GM12878 (cell line): ENCODE data around the gene PCDHGA6. TPM values are rescaled to one million over a fixed set of nuclear protein-coding genes. Genes with fewer than 3 reads are reported as not detected.

ENCODE experiments used
- ATAC-seq: fragments of 200-7000 bp; cut with Tn5 transposase; 3 replicates; pipeline ENCODE4 v1.9.1; 2020; ENCODE audit warnings: mild to moderate bottlenecking, moderate library complexity
- BruUV-seq: library from RNA; stranded (reverse); fragments of 400-500 nt; replicated peaks from 2 replicates; lab custom pipeline; 2021; lab: Mats Ljungman, UMichigan
- CTCF ChIA-PET: fragments of 300-600 bp; sonication (Branson Sonifier 250); formaldehyde crosslinking; extraction: SDS; loops from one replicate; lab custom pipeline; 2021; ENCODE audit warnings: inconsistent platforms; lab: Yijun Ruan, JAX
- POLR2A ChIA-PET: fragments of 350-600 bp; formaldehyde crosslinking; extraction: SDS; loops from one replicate; lab custom pipeline; 2021; ENCODE audit warnings: inconsistent platforms; lab: Charles Lee
- RAD21 ChIA-PET: fragments of 300-600 bp; sonication (Branson Sonifier 250); formaldehyde crosslinking; loops from one replicate; lab custom pipeline; 2023; ENCODE audit warnings: antibody characterized with exemption; ENCODE audit not compliant: unreplicated experiment; lab: Charles Lee
- SMC1A ChIA-PET: fragments of 300-600 bp; sonication (Branson Sonifier 250); formaldehyde crosslinking; loops from one replicate; lab custom pipeline; 2023; ENCODE audit not compliant: unreplicated experiment, uncharacterized antibody; lab: Charles Lee
- DNase-seq: peaks from one replicate; pipeline ENCODE4 v3.0.0-alpha.2; 2011; ENCODE audit warnings: low read depth, low spot score
- FAIRE-seq: peaks from 3 replicates; lab custom pipeline; 2011; peaks lifted over from hg19 to GRCh38; lab: Jason Lieb, UNC
- H2AFZ ChIP-seq: 2 replicates; pipeline ENCODE4 v1.6.0; 2011; ENCODE audit warnings: low read depth, low read length, control low read depth; ENCODE audit not compliant: control insufficient read depth
- H3K27ac ChIP-seq: 2 replicates; pipeline ENCODE4 v1.5.1; 2011; ENCODE audit warnings: control low read depth; ENCODE audit not compliant: control insufficient read depth, insufficient read depth
- H3K27me3 ChIP-seq, 2 experiments: replicated peaks in 1 of 2; 2 replicates each; pipeline versions ENCODE4 v1.6.0 to v1.6.1; 2011; ENCODE audit warnings: low read length in 1 of 2; ENCODE audit not compliant: control insufficient read depth in 2 of 2, insufficient read depth in 2 of 2
- H3K36me3 ChIP-seq, 2 experiments: 2 replicates each; pipeline ENCODE4 v1.5.1; 2011; ENCODE audit warnings: low read length in 1 of 2; ENCODE audit not compliant: control insufficient read depth in 2 of 2, insufficient read depth in 2 of 2
- H3K4me1 ChIP-seq: 2 replicates; pipeline ENCODE4 v1.6.1; 2011; ENCODE audit warnings: mild to moderate bottlenecking, low read length, moderate library complexity, mixed read lengths; ENCODE audit not compliant: control insufficient read depth, insufficient read depth
- H3K4me2 ChIP-seq: 2 replicates; pipeline ENCODE4 v1.6.0; 2011; ENCODE audit warnings: control low read depth; ENCODE audit not compliant: control insufficient read depth, insufficient read depth
- H3K4me3 ChIP-seq: fragments of 200-600 bp; sonication (generic); 2 replicates; pipeline ENCODE4 v1.5.1; 2016
- H3K79me2 ChIP-seq: 2 replicates; pipeline ENCODE4 v1.6.0; 2011; ENCODE audit warnings: low read length; ENCODE audit not compliant: control insufficient read depth, insufficient read depth
- H3K9ac ChIP-seq: 2 replicates; pipeline ENCODE4 v1.8.0; 2011; ENCODE audit warnings: low read length, control low read depth, mixed read lengths; ENCODE audit not compliant: control insufficient read depth, insufficient read depth
- H3K9me3 ChIP-seq: replicated peaks from 3 replicates; pipeline ENCODE4 v1.5.1; 2011; ENCODE audit warnings: mild to moderate bottlenecking, low read length; ENCODE audit not compliant: control insufficient read depth, insufficient read depth
- H4K20me1 ChIP-seq: 2 replicates; pipeline ENCODE4 v1.6.0; 2011; ENCODE audit not compliant: control insufficient read depth, insufficient read depth
- KAT2A ChIP-seq: conservative IDR thresholded peaks from 2 replicates; pipeline ENCODE4 v1.6.1; 2011; ENCODE audit warnings: low read depth, low read length; ENCODE audit not compliant: control insufficient read depth
- NR2C1 ChIP-seq: fragments of 450-650 bp; IDR thresholded peaks from 2 replicates; pipeline ENCODE4 v1.6.1; 2017; ENCODE audit warnings: antibody characterized with exemption, mild to moderate bottlenecking, moderate library complexity
- RAD21 ChIP-seq: IDR thresholded peaks from 2 replicates; pipeline ENCODE4 v1.6.1; 2011; ENCODE audit warnings: mild to moderate bottlenecking, low read depth, low read length, moderate library complexity; ENCODE audit not compliant: insufficient read depth
- YY1 ChIP-seq: IDR thresholded peaks from 2 replicates; pipeline ENCODE4 v1.6.1; 2011; ENCODE audit warnings: low read depth, mild to moderate bottlenecking, low read length
- ZNF217 ChIP-seq: fragments of 450-650 bp; IDR thresholded peaks from 2 replicates; pipeline ENCODE4 v1.6.1; 2017; ENCODE audit warnings: antibody characterized with exemption, mild to moderate bottlenecking
- WGBS: methylation state at CpG from one replicate; pipeline ENCODE4 v1.1.6; 2016; ENCODE audit warnings: low lambda C conversion rate; ENCODE audit not compliant: insufficient replicate concordance, insufficient coverage; ENCODE audit errors: missing lambda C conversion rate; 5-methylcytosine and 5-hydroxymethylcytosine counted together
- in situ Hi-C: fragments of 300-500 bp; cut with MboI; formaldehyde crosslinking; loops from 9 replicates; pipeline ENCODE4 v1.14.3; 2018; ENCODE audit warnings: mixed read lengths
- intact Hi-C: fragments of 100-400 bp; cut with micrococcal nuclease; formaldehyde crosslinking; loops from one replicate; pipeline ENCODE4 v1.14.2; 2022; ENCODE audit not compliant: unreplicated experiment
- polyA plus RNA-seq, 11 experiments: library from polyadenylated mRNA; depleted of rRNA in 4 of 11; unstranded in 6 of 11; stranded (reverse) in 5 of 11; fragments of >200 nt; fragmentation: Nextera tagmentation in 4 of 11; fragmentation: Illumina TruSeq in 1 of 11; extraction: Ambion mirVana in 4 of 11; extraction: Trizol in 1 of 11; gene quantifications; 1 replicate in 1 of 11; 2 replicates in 10 of 11; pipeline versions ENCODE4 v1.2.1 to v1.2.3, GENCODE V29; 2011 to 2016; ENCODE audit warnings: inconsistent platforms in 2 of 11, missing spikeins in 2 of 11, low read depth in 1 of 11
- total RNA-seq, 4 experiments: library from RNA; depleted of rRNA in 3 of 4; stranded (reverse); fragments of >200 nt in 3 of 4; fragmentation: Illumina TruSeq in 1 of 4; extraction: Trizol in 1 of 4; gene quantifications; 2 replicates each; pipeline versions ENCODE4 v1.2.1 to v1.2.3, GENCODE V29; 2013 to 2021
- TF ChIP-seq, protein P1 (sequence below), 3 experiments: IDR thresholded peaks in 2 of 3; conservative IDR thresholded peaks in 1 of 3; 2 replicates each; pipeline ENCODE4 v1.5.1; 2011; ENCODE audit warnings: low read depth in 3 of 3, low read length in 3 of 3, mild to moderate bottlenecking in 3 of 3, control low read depth in 2 of 3, moderate library complexity in 2 of 3, inconsistent platforms in 1 of 3, mixed read lengths in 1 of 3; ENCODE audit not compliant: control insufficient read depth in 2 of 3, insufficient read depth in 1 of 3; ENCODE audit errors: extremely low read depth in 1 of 3
- TF ChIP-seq, protein P2 (sequence below): fragments of 450-650 bp; IDR thresholded peaks from 2 replicates; pipeline ENCODE4 v1.6.1; 2017; ENCODE audit warnings: borderline replicate concordance
- TF ChIP-seq, protein P3 (sequence below): IDR thresholded peaks from 2 replicates; pipeline ENCODE4 v1.6.1; 2012; ENCODE audit warnings: low read depth, low read length, improper control_type of control experiment
- TF ChIP-seq, protein P4 (sequence below): IDR thresholded peaks from 2 replicates; pipeline ENCODE4 v1.6.1; 2012; ENCODE audit warnings: mild to moderate bottlenecking, low read depth, low read length
- TF ChIP-seq, protein P5 (sequence below): fragments of 450-650 bp; IDR thresholded peaks from 2 replicates; pipeline ENCODE4 v1.6.1; 2014; ENCODE audit warnings: mild to moderate bottlenecking

PCDHGA6 gene
- total and polyA plus RNA-seq, 10 of the 15 experiments (the other 5 are each of a cell fraction or from before 2014, with no cell fraction given): 0.04 to 0.60 (median 0.15) TPM; not detected in 3

DNA sequence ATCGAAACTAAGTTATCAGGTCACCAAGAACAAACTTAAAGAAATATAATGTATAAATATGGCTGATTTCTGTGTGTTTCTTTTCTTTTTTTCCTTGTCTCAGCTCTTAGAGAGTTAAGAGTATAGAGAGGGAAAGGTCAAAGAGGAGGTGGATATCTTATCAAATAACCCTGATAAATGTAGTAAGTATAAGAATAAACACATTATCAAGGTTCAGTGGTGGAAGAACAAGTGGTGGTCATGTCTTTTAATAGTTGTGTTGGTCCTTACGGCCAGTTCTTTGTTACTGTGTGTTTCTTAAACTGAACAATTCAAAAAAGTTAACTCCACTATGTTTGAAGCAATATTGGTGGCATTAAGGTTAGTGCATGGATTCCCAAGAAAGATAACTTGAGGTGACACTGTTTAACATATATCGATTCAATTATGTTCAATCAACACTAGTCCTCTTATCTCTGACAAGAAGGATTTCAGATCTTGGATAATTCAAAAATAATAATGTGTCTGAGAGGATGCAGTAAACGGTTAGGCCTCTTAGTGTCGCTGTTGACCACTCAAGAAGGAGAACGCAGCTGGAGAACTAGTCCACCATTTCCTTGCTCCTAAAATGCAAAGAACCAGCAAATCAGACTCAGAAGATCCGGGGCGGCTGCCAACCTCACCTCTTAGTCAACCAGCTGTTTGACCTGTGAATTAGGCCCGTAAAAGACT is 30.3 kb upstream of the PCDHGA6 start, which contains the start of gene PCDHGA3:
Gene PCDHGA3 (plus strand): TSS at position 588 of the 711 bp plus-strand sequence. CDS start 205 bp downstream, outside the sequence.
- in situ Hi-C loops (no loop called here), intact Hi-C loops (no loop called here)
- FAIRE-seq: no peak
- no peaks in the 10 kb centered on the region for H3K79me2 ChIP-seq
- no peaks in the 10 kb centered on the region for H4K20me1 ChIP-seq
- H3K27ac ChIP-seq: no peak within 1 kb of the TSS
- no peak within 1 kb of the TSS for H3K4me2 ChIP-seq
- ChIA-PET CTCF (interaction anchor here (0.7 to 1.6 kb wide), 3 partner anchors 23 to 221 kb away, joined by 3 to 5 read pairs (median 5); partner anchors contain the start of gene TAF7), SMC1A (interaction anchor here (1.1 kb wide), 1 partner anchor 15 kb away, joined by 3 read pairs; no protein-coding TSS in a partner anchor), RAD21 (interaction anchor here (1.1 kb wide), 1 partner anchor 220 kb away, joined by 3 read pairs; no protein-coding TSS in a partner anchor), POLR2A (interaction anchor here (0.6 kb wide), 1 partner anchor 444 kb away, joined by 4 read pairs; no protein-coding TSS in a partner anchor)
- H3K36me3 ChIP-seq: no peaks in the 10 kb centered on the region
- ATAC-seq: no peak
- no peak for DNase-seq
- no peak within 1 kb of the TSS for H3K9ac ChIP-seq
- TF ChIP-seq NR2C1: no peak
- TF ChIP-seq, protein P1, sequence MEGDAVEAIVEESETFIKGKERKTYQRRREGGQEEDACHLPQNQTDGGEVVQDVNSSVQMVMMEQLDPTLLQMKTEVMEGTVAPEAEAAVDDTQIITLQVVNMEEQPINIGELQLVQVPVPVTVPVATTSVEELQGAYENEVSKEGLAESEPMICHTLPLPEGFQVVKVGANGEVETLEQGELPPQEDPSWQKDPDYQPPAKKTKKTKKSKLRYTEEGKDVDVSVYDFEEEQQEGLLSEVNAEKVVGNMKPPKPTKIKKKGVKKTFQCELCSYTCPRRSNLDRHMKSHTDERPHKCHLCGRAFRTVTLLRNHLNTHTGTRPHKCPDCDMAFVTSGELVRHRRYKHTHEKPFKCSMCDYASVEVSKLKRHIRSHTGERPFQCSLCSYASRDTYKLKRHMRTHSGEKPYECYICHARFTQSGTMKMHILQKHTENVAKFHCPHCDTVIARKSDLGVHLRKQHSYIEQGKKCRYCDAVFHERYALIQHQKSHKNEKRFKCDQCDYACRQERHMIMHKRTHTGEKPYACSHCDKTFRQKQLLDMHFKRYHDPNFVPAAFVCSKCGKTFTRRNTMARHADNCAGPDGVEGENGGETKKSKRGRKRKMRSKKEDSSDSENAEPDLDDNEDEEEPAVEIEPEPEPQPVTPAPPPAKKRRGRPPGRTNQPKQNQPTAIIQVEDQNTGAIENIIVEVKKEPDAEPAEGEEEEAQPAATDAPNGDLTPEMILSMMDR (IDR thresholded peaks at IDR 0.05 in 2 of 3, conservative IDR thresholded peaks at IDR 0.05 in 1 of 3; ENCODE audit: control insufficient read depth in 2 of 3, extremely low read depth in 1 of 3, insufficient read depth in 1 of 3, low read depth in 3 of 3, low read length in 3 of 3): peak in 2 of 3 experiments; percentile 10 to 16; a peak in 2 of 6 replicates
- TF ChIP-seq, protein P2, sequence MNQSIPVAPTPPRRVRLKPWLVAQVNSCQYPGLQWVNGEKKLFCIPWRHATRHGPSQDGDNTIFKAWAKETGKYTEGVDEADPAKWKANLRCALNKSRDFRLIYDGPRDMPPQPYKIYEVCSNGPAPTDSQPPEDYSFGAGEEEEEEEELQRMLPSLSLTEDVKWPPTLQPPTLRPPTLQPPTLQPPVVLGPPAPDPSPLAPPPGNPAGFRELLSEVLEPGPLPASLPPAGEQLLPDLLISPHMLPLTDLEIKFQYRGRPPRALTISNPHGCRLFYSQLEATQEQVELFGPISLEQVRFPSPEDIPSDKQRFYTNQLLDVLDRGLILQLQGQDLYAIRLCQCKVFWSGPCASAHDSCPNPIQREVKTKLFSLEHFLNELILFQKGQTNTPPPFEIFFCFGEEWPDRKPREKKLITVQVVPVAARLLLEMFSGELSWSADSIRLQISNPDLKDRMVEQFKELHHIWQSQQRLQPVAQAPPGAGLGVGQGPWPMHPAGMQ: no peak
- TF ChIP-seq, protein P3, sequence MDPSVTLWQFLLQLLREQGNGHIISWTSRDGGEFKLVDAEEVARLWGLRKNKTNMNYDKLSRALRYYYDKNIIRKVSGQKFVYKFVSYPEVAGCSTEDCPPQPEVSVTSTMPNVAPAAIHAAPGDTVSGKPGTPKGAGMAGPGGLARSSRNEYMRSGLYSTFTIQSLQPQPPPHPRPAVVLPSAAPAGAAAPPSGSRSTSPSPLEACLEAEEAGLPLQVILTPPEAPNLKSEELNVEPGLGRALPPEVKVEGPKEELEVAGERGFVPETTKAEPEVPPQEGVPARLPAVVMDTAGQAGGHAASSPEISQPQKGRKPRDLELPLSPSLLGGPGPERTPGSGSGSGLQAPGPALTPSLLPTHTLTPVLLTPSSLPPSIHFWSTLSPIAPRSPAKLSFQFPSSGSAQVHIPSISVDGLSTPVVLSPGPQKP: no peak
- TF ChIP-seq, protein P4, sequence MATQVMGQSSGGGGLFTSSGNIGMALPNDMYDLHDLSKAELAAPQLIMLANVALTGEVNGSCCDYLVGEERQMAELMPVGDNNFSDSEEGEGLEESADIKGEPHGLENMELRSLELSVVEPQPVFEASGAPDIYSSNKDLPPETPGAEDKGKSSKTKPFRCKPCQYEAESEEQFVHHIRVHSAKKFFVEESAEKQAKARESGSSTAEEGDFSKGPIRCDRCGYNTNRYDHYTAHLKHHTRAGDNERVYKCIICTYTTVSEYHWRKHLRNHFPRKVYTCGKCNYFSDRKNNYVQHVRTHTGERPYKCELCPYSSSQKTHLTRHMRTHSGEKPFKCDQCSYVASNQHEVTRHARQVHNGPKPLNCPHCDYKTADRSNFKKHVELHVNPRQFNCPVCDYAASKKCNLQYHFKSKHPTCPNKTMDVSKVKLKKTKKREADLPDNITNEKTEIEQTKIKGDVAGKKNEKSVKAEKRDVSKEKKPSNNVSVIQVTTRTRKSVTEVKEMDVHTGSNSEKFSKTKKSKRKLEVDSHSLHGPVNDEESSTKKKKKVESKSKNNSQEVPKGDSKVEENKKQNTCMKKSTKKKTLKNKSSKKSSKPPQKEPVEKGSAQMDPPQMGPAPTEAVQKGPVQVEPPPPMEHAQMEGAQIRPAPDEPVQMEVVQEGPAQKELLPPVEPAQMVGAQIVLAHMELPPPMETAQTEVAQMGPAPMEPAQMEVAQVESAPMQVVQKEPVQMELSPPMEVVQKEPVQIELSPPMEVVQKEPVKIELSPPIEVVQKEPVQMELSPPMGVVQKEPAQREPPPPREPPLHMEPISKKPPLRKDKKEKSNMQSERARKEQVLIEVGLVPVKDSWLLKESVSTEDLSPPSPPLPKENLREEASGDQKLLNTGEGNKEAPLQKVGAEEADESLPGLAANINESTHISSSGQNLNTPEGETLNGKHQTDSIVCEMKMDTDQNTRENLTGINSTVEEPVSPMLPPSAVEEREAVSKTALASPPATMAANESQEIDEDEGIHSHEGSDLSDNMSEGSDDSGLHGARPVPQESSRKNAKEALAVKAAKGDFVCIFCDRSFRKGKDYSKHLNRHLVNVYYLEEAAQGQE: no peak
- TF ChIP-seq, protein P5, sequence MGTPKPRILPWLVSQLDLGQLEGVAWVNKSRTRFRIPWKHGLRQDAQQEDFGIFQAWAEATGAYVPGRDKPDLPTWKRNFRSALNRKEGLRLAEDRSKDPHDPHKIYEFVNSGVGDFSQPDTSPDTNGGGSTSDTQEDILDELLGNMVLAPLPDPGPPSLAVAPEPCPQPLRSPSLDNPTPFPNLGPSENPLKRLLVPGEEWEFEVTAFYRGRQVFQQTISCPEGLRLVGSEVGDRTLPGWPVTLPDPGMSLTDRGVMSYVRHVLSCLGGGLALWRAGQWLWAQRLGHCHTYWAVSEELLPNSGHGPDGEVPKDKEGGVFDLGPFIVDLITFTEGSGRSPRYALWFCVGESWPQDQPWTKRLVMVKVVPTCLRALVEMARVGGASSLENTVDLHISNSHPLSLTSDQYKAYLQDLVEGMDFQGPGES: no peak
- peak; percentile 33; the same call in 1 of the 2 replicates for TF ChIP-seq RAD21
- TF ChIP-seq YY1: peak; percentile 48; the same call in 1 of the 2 replicates
- no peak for TF ChIP-seq KAT2A
- TF ChIP-seq ZNF217: no peak
- 0 out of 2 replicates have a peak within 1 kb of the TSS, but pooled peaks have one; percentile 11 for H3K4me3 ChIP-seq
- H3K4me1 ChIP-seq: no peaks in the 10 kb centered on the region
- BruUV-seq: no TSS peak
- no peak within 1 kb of the TSS for H2AFZ ChIP-seq
- 23% methylated on average over 9 of the region's 9 CpGs for WGBS
- peaks cover 2% of the 10 kb centered on the region; the same call in 2 of the 3 replicates for H3K9me3 ChIP-seq
- H3K27me3 ChIP-seq: no peaks in the 10 kb centered on the region
